ENCODE measurements around the gene NXN. TPM values are rescaled to one million over a fixed set of nuclear protein-coding genes. Genes with fewer than 3 reads are reported as not detected.
A peak's percentile ranks its signal among the peaks of the same experiment; 100 is the strongest.

The NXN gene
- total RNA-seq, 4 donors from 2014 or later: 39.6 to 103 (median 59.1) TPM

DNA sequence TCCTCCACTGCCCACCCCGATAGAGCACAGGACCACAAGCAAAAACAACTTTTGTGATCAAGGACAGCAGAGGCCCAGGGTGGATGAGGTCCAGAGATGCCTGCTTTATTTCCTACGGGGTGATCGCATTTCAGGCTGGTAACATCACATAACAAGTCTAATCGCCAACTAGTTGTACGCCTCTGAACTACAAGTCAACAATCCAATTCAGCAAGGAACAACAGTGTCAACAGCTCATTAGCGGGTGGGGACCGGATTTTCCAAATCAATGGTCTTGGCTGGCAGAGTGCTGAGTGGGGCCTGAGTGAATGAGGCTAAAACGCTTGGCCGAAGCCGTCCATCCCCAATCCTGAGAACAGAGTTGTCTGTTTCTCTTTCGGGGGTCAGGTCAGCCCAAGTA, 180.3 kb downstream of the NXN start:
- TF ChIP-seq POLR2A (IDR thresholded peaks at IDR 0.05): no peak
- no peak for TF ChIP-seq EP300 (IDR thresholded peaks at IDR 0.05)
- TF ChIP-seq, protein P1, sequence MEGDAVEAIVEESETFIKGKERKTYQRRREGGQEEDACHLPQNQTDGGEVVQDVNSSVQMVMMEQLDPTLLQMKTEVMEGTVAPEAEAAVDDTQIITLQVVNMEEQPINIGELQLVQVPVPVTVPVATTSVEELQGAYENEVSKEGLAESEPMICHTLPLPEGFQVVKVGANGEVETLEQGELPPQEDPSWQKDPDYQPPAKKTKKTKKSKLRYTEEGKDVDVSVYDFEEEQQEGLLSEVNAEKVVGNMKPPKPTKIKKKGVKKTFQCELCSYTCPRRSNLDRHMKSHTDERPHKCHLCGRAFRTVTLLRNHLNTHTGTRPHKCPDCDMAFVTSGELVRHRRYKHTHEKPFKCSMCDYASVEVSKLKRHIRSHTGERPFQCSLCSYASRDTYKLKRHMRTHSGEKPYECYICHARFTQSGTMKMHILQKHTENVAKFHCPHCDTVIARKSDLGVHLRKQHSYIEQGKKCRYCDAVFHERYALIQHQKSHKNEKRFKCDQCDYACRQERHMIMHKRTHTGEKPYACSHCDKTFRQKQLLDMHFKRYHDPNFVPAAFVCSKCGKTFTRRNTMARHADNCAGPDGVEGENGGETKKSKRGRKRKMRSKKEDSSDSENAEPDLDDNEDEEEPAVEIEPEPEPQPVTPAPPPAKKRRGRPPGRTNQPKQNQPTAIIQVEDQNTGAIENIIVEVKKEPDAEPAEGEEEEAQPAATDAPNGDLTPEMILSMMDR (IDR thresholded peaks at IDR 0.05): no peak
- TF ChIP-seq POLR2AphosphoS5 (IDR thresholded peaks at IDR 0.05): no peak
- H3K4me1 ChIP-seq: peaks cover 0 to 16% (median 10%) of the 10 kb centered on the region in 3 donors
- no peaks in the 10 kb centered on the region for H3K27me3 ChIP-seq
- no peak for ATAC-seq
- no peak overlapping the region for H3K4me3 ChIP-seq
- H3K9me3 ChIP-seq: no peaks in the 10 kb centered on the region
- WGBS, 2 donors (ENCODE audit: low coverage in 1 of 2): 80 to 87% methylated on average over 1 to 7 of the region's 11 CpGs
- H3K36me3 ChIP-seq: peaks cover 0 to 49% of the 10 kb centered on the region in 2 donors
- H3K27ac ChIP-seq: no peak overlapping the region

DNA sequence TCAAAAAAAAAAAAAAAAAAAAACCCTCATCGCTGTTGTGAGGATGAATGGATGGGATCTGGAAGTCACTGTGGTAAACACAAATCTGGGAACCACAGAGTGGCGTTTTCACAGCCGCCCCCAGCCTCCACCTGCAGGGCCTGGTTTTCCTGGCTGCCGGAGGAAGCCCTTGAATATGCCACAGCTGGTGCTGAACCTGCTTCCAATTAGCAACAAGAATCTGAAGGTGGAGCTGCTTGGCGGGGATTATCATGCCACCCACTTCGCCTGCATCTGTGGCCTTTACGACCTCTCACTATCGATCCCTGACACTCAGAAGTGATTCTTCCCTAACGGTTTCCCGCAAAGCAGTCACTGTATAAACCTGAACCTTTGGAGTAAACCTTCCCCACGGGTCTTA, 181.3 kb downstream of the NXN start:
- no peak for ATAC-seq
- peaks cover 0 to 24% (median 11%) of the 10 kb centered on the region in 3 donors for H3K4me1 ChIP-seq

DNA sequence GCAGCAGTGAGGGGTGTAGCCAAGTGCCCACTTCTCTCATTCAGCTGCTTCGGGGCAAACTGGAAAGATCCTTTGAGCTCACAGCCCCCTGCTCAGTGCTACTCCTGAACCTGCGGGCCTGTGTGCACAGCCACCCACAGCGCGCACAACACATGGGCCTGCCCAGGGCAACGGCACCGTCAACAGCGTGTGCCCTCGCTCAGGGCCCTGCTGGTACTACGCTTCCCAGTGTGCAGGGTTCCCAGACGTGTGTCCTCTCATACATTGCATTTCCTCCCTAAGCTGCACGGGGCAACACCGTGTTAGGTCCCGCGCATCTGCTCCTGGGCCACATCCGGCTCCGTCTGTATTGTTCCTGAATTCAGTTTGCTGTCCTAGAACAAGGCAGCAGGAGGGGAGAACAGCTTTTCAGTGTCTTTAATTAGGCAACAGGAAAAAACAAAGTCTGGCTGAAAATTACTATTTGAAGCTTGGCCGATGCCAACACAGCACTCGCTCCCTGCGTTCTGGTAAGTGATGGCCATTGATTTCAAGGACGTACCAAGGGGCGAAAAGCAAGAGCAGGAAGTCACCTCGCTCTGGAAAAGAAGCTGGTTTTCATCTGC, 182.2 kb downstream of the NXN start:
- WGBS, 2 donors (ENCODE audit: low coverage in 1 of 2): 55 to 91% methylated on average over 2 to 7 of the region's 22 CpGs
- no peak for ATAC-seq
- Histone ChIP-seq H3K9me3 (no peaks in the 10 kb centered on the region), H3K27me3 (no peaks in the 10 kb centered on the region), H3K27ac (peak overlapping the region in 3 of 4 donors; percentile 44 to 83 (median 54)), H3K36me3 (peaks cover 0 to 38% of the 10 kb centered on the region in 2 donors), H3K4me1 (peaks cover 0 to 27% (median 11%) of the 10 kb centered on the region in 3 donors), H3K4me3 (no peak overlapping the region)
- TF ChIP-seq POLR2AphosphoS5 (IDR thresholded peaks at IDR 0.05) (no peak), EP300 (IDR thresholded peaks at IDR 0.05) (no peak)

More for the DNA sequence above, 181.3 kb downstream of the NXN start:
- peaks cover 0 to 41% of the 10 kb centered on the region in 2 donors for H3K36me3 ChIP-seq
- TF ChIP-seq, protein P1 (IDR thresholded peaks at IDR 0.05): no peak
- TF ChIP-seq EP300 (IDR thresholded peaks at IDR 0.05): no peak
- no peak overlapping the region for H3K27ac ChIP-seq
- no peaks in the 10 kb centered on the region for H3K9me3 ChIP-seq
- H3K4me3 ChIP-seq: no peak overlapping the region
- no peaks in the 10 kb centered on the region for H3K27me3 ChIP-seq
- 75 to 79% methylated on average over 7 to 11 of the region's 11 CpGs for WGBS, 2 donors (ENCODE audit: low coverage in 1 of 2)

DNA sequence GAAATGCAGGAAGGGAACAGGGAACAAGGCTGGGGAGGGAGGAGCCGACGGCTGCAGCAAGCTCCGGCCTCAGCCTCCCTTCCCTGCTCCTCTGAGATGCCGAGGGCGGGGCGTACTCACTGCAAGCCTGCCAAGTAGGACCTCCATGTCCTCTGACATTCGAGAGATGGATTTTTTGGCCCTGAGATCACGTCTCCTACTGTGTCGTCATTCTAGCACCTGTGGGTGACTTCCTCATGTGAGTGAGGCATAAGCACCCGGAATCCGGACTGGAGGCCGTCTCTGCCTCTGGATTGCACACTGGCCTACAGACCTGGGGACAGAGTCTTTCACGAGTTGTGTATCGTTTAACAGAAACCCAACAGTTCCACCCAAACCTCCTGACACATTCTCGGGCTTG, 183.0 kb downstream of the NXN start:
- H3K9me3 ChIP-seq: no peaks in the 10 kb centered on the region
- no peak for TF ChIP-seq POLR2AphosphoS5 (IDR thresholded peaks at IDR 0.05)
- no peak for TF ChIP-seq POLR2A (IDR thresholded peaks at IDR 0.05)
- TF ChIP-seq, protein P1 (IDR thresholded peaks at IDR 0.05): no peak
- no peak for TF ChIP-seq EP300 (IDR thresholded peaks at IDR 0.05)
- H3K27me3 ChIP-seq: no peaks in the 10 kb centered on the region
- ATAC-seq: no peak
- H3K36me3 ChIP-seq: peaks cover 0 to 39% of the 10 kb centered on the region in 2 donors
- no peak overlapping the region for H3K4me3 ChIP-seq
- H3K4me1 ChIP-seq: peaks cover 0 to 33% (median 11%) of the 10 kb centered on the region in 3 donors
- 78 to 86% methylated on average over 4 to 8 of the region's 15 CpGs for WGBS, 2 donors (ENCODE audit: low coverage in 1 of 2)
- peak overlapping the region in 3 of 4 donors; percentile 44 to 83 (median 54) for H3K27ac ChIP-seq

DNA sequence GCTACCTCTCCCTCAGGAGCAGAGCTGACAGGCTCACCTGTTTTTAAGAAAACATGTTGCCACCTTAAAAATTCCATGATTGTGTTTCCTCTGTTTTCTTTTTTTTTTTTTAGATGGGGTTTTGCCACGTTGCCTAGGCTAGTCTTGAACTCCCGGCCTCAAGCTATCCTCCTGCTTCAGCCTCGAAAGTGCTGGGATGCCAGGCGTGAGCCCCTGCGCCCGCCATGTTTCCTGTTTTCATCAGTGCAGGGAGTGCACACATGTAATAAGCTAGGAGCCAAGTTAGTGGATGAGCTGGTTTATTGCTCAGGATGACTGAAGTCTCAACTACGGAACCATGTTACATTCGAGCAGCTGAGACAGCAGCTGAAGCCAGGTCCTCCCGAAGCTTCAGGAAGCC, 183.9 kb downstream of the NXN start:
- peaks cover 0 to 33% (median 11%) of the 10 kb centered on the region in 3 donors for H3K4me1 ChIP-seq
- H3K36me3 ChIP-seq: peaks cover 0 to 41% of the 10 kb centered on the region in 2 donors
- H3K27ac ChIP-seq: peak overlapping the region in 3 of 4 donors; percentile 68 to 83 (median 76)
- H3K4me3 ChIP-seq: no peak overlapping the region
- WGBS, 2 donors (ENCODE audit: low coverage in 1 of 2): 62% methylated on average over 4 of the region's 9 CpGs; no CpG with 5 or more reads in 1 of the 2 donors
- H3K27me3 ChIP-seq: no peaks in the 10 kb centered on the region
- ATAC-seq: no peak
- no peaks in the 10 kb centered on the region for H3K9me3 ChIP-seq
- no peak for TF ChIP-seq POLR2A (IDR thresholded peaks at IDR 0.05)
- TF ChIP-seq EP300 (IDR thresholded peaks at IDR 0.05): no peak
- TF ChIP-seq, protein P1 (IDR thresholded peaks at IDR 0.05): no peak
- no peak for TF ChIP-seq POLR2AphosphoS5 (IDR thresholded peaks at IDR 0.05)

All from gastroesophageal sphincter (tissue), 4 donors.